ENCODE data around the gene TMED6.

GRCh38 chr16:69363281-69363717 is 11.7 kb upstream of the TMED6 start:
- TF ChIP-seq CTCF (IDR thresholded peaks at IDR 0.05) (no peak), POLR2A (IDR thresholded peaks at IDR 0.05) (no peak)
